ENCODE results near the gene MCMBP.
"Not testable (repeated sequence)": the region's sequence is repeated elsewhere in the genome, so short reads cannot be mapped to it uniquely, and the experiment has no call there.

Gene MCMBP

DNA sequence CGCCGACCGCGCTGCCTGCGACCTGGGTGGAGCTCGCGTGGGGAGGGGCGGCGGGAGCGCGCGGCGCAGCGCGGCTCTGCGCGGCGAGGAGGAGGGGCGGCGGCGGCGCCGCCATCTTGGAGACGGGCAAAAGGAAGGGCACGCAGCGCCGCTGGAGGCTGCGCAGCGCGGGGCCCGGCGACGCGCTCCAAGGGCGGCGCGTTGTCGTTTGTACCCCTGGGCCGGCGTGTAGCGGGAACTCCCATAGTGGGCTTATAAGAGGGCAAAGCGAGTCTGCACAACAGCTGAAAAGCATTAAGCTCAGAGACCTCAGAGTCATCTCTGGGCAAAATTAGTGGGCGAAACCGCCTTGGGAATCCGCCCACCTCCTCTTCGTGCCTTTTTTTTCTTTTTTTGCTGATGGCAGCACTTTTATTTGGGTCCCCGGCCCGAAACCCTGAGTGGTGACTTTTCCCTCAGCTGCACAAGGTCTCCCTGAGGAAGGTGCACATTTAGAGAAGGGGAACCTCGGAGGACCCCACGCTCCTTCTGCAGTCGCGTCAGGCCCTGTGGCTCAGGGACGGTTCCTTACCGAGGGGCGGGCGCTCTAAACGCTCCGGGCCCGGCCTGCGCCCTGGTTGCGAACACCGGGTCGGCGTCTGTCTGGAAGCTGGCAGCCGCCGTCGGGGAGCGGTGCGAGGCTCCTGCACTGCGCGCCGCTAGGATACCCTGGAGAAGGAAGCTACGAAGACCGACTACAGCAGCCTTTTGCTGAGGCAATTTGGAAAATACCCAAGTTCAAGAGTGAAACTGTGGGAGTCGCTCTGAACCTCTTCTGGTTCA lies 428 bp upstream of the MCMBP start:
- DNase-seq, result peak; percentile 19

DNA sequence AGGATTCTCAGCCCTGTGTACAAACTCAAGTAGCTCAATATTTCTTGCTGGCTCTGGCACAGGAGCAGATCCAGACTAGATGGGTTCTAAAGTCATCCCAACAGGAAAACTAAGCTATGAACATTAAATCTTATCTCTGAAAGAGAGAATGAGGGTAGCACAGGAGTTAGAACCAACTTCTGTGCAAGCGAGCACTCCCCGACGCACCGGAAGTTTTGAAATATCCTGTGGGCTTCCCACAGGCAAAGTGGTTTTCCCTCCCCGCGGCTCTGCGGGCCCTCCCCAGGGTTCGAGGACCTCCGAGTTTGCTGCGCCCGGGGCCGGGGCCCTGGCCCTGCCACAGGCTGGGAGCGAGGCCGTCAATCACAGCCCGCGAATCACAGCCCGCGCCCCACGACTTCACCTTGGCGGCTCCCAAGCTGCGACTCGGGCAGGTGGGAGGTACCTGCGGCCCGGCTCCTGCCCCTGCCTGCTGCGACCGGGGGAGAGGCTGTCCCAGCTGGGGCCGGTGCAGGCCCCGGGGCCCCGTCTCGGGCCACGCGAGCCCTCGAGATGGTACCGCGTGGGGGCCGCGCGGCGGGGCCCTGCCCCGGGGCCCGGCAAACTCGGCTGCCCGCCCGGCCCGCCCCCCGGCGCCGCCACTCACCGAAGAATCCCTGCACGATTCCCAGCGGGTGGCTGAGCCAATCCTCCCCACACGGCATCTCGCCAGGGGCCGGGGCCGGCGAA lies 598 bp downstream of the MCMBP start:
- DNase-seq, result no peak

DNA sequence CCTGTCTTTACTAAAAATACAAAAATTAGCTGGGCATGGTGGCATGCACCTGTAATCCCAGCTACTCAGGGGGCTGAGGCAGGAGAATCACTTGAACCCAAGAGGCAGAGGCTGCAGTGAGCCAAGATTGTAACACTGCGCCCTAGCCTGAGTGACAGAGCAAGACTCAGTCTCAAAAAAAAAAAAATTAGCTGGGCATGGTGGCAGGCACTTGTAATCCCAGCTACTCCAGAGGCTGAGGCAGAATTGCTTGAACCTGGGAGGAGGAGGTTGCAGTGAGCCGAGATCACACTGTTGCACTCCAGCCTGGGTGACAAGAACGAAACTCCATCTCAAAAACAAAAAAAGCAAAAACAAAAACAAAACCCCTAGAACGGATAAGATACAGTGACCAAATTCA lies 3.2 kb downstream of the MCMBP start:
- not testable (repeated sequence) for DNase-seq

DNA sequence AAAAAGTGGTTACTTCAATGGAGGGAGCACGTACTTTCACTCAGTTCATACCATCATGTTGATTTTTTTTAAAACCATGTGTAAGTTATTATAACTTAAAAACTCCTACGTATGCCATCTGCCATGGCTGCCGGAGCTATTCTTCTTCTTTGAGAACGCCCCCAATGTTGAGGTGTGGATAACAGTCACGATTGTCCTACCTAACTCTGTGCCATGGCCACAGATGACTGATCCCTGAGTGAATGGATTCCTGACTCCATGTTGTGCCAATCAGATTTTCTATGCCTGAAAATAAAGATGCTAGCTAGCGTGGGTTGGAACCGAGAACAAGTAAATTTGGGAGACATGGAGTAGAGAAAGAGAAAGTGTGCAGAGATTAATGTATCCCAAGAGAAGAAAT lies 5.3 kb downstream of the MCMBP start:
- no peak for DNase-seq

DNA sequence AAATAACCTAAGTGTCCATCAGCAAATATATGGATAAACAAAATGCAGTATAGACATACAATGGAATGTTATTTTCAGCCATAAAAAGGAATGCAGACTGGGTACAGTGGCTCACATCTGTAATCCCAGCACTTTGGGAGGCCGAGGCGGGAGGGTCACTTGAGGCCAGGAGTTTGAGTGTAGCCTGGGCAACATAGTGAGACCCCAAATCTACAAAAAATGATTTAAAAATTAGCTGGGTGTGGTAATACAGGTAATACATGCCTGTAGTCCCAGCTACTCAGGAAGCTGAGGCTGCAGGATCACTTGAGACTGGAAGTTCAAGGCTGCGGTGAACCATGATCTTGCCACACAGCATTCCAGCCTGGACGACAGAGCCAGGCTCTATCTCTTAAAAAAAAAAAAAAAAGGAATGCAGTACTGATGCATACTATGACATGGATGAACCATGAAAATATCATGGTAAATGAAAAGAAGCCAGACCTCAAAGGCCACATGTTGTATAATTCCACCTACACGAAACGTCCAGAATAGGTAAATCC lies 6.9 kb downstream of the MCMBP start:
- no peak for DNase-seq

DNA sequence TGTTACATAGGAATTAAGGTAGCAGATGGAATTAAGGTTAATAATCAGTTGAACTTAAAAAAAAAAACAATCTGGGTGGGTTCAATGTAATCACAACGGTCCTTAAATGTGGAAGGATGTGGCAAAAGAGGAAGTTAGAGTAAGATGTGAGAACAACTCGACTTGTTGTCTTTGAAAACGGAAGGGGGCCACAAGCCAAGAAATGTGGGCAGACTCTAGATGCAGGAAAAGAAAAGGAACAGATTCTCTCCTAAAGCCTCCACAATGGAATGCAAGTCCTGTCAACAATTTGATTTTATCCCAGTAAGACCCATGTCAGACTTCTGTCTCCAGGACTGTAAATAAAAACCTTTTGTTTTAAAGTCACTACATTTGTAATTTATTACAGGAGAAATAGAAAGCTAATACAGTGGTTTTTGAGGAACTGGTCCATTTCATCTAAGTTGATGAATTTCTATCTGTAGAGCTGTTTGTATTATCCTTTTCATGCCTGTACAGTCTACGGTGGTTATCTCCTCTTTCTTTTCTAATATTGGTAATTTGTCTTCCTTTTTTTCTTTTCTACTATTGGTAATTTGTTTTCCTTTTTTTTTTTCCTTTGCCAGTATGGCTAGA lies 8.6 kb downstream of the MCMBP start:
- no peak for DNase-seq

DNA sequence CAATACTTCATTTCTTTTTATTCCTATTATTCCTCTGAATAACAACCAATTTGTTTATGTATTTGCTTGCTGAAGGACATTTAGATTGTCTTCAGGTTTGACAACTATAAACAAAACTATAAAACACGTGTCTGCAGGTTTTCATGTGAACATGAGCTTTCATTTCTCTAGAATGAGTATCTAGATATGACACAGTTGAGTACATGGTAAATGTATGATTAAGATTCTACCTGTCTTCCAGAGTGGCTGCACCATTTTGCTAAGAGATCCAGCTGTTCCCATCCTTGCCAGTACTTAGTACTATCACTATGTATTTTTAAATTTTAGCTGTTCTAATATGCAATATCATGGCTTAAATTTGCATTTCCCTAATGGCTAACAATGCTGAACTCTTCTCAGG lies 10.1 kb downstream of the MCMBP start:
- no peak for DNase-seq

DNA sequence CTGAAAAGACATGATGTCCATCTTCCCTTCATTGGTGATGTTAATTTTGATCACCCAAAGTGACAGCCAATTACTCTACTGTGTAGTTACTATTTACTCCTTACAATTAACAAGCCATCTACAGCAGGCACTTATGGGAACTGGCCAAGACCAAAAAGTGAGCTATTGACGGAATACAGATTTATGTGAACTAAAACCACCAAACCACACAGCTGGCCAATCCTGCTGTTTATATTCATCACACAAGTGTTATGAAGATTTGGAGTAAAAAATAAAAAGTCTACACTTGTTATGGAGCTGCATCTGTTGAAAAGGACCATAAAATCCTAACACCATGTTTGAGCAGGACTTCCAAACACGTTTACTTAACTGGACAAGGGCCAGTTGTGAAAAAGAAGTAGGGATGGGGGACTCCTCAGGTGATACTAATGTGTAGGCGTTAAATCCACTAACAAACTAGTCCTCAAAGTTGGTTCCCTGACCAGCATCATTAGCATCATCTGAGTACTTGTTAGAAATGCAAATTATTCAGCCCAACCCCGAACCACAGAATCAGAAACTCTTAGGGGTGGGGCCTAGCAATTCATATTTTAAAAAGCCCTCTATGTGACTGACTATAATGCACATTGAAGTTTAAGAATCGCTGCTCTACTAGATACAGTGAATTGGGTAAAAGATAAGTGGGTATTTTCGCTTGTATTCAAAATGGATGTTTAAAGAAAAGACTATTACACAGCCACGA lies 11.6 kb downstream of the MCMBP start:
- DNase-seq, result no peak

DNA sequence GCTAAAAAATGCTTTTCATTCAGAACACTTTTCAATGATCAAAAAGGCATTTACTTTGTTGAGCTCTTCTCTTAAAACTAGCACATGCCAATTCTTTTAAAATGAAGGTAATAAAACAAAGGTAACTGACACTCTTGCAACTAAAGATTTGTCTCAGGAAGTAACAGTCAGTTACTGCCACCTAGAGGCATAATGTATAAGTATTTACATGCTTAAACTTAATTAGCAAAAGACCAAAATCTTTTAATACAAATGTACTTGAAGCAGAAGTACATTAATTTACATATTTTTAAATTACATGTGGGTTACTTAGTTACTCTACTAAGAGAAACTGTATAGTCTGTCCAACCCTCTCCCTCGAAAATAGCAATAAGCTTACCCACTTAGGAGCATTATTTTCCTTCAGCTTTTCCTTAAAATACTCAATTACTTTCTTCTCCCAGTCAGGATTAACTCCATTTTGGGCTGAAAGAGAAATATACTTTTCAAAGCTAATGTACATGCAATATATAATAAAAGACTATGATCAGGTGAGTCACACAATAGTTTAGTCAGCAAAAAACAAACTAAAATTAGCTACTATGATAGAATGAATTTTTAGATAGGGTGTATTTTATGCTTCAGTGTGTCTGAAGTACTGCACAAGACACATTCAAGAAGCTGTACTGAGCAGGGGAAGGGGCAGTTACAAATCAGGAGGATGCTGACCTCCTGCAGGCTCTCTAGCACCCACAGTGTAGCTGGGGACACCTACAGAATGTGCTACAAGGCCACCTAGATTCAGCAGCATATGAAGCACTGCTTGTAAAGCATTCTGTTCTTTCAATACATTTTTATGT lies 13.0 kb downstream of the MCMBP start:
- peak; percentile 7 for DNase-seq

DNA sequence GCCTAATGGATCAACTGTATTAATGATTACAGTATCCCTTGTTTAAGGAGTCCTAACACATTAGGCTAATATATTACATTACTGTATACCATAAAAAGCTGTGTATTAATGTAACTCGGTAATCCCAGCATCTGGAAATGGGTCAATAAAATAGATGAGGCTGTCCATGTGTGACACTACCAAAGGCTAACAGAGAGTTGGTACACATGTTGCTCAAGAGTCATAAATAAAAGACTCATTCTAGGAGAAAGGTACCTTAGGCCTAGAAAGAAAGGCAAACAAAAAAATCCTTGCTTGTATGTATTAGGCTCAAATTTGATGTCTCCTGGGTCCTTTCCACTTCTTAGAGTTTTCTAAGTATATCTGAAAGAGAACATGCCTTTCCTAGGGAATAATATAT lies 14.6 kb downstream of the MCMBP start:
- DNase-seq, result no peak

DNA sequence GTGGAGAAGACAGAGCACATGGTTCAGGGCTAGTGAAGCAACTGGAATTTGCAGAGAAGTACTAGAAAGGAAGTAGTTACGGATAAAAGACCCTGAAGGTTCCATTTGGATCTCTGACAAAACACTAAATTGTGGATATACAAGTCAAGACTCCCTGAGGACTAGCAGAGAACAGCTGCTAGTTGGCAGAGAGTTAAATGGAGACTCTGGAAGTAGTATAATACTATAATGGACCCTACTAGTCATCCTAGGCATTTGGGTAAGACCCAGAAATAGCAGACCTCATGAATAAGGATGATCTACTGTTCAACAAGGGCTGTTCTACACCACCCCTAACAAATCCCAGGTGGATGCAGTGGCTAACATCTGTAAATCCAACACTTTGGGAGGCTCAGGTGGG lies 19.1 kb downstream of the MCMBP start:
- no peak for DNase-seq

DNA sequence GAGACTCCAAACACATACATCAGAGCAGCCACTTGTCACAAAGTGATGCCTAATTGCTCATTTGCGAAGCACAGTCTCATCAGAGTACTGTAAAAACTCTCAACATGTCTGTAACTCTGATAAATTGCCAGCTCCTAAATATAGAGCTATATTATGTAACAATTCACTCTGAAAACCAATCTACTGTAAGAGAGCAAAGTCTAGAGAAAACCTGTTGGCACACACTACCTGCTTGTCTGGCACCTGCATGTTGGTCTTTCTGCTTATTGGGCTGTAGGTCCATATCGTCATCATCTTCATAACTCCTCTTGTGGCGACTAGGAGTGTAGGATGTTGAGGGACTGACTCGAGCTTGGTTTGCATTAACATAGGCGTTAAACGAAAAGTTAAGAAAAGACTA lies 19.8 kb downstream of the MCMBP start:
- no peak for DNase-seq

DNA sequence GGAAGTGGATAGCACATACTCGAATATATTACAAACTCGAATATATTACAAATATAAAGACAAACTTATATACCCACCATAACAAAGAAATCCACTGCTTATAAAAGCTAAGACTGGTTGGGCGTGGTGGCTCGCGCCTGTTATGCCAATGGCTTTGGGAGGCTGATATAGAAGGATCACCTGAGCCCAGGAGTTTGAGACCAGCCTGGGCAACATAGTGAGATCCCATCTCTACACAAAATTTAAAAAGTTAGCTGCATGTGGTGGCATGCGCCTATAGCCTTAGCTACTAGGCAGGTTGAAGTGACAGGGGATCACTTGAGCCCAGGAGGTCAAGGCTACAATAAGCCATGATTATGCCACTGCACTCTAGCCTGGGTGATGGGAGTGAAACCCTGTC lies 20.4 kb downstream of the MCMBP start:
- no peak for DNase-seq

DNA sequence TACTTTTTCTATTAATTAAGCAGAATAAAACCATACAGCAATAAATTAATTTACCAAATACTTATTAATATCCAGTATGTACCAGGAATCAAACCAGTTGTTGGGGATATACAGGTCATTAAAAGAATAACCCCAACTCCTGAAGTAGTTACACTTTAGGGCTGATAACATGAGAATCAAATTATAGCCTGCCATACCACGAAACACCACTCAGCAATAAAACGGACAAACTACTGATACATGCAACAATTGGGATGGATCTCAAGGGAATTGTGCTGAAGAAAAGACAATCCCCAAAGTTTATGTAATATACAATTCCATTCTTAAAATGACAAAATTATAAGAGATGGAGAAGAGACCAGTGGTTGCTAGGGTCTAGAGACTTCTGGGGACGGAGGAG lies 22.7 kb downstream of the MCMBP start:
- DNase-seq, result no peak

DNA sequence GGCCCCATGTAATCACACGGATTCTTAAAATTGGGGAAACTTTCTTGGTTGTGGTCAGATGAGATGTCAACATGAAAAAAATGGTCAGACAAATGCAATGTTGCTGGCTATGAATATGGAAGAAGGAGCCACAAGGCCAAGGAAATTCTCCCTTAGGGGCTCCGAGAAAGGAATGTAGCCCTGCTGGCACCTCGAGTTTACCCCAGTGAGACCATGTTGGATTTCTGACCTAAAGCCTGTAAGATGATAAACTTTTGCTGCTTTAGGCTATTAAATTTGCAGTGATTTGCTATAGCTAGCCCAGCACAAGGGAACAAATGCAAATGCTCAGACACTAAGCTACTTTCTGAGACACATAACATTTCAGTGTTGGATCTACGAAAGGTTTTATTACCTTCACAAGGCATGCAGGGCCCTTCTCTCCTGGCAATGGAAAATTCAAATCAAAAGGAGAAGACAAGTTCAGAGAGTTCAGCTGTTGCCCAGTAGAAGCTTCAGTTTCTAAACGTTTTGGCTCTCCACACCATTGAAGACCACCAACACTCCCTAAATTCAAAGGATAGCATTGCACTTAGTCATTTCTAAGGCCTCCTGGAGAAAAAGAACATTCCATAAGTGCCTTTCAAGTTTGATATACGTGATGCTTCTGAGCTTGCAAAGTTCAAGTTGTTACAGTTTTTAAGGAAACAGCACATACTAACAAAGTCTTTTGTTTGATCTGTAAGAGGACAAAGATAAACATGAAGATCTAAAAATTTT lies 23.4 kb downstream of the MCMBP start:
- DNase-seq, result no peak

DNA sequence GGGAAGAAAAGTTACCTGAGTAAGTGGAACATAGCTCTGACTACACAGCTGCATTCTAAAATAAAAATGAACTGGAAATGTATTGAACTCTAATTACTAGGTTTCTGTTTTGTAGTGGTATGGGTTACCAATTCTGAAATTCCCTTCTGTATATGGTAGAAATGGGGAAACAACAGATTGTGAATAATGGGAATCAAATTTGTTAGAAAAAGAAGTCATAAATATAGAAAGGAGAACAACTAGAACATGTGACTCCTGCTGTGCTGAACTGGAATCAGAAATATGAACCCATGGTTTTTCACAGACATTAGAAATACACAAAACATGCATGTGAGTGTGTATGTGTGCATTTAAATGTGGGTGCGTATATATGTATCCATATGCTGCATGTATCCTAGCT lies 27.0 kb downstream of the MCMBP start:
- DNase-seq, result no peak

DNA sequence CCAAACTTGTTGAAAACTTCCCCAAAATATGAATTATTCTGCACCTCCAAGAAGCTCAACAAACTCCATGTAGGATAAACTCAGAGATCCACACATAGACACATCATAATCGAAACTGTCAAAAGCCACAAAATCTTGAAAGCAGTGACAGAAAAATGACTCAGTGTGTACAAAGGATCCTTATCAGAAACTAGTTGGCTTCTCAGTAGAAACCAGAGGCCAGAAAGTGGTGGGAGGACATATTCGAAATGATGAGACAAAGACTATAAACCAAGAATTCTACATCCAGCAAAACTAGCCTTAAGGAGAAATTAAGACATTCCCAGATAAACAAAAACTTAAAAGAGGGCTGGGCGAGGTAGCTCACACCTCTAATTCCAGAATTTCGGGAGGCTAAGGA lies 38.5 kb downstream of the MCMBP start:
- DNase-seq, result no peak

DNA sequence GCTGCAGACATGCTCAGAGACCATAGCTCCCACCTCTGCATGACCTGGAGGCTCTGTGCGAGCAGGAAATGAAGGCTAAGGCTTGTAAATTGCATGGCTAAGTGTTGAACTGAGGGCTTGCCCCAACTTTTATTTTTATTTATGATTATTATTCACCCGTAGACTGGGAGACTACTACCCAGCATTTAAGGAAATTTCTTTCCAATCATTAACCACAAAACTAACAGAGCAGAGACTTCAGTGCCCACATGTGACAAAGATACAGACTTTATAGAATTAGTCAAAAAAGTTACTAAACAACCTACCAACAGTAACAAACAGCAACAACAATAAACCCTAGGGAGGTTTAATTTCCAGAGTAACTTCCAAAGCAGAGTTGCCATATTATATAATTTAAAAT lies 39.7 kb downstream of the MCMBP start:
- DNase-seq, result no peak

DNA sequence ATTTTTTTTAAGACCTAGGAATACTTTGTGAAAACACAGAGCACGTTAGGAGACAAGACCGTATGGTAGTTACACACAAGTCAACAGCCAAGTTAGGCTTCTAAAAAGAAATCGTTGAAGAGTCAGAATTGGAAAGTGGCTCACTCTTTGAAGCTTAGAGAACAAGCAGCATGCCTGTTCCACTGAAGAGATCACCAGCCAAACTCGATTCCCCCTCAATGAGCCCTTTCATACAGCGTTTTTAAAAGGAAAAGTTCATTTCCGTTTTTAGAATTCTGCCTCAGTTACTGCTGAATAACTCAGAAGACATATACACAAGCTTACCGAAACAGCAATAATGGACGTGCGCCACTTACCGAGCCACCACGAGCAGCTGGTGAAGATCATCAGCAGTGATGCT lies 41.0 kb downstream of the MCMBP start:
- no peak for DNase-seq

DNA sequence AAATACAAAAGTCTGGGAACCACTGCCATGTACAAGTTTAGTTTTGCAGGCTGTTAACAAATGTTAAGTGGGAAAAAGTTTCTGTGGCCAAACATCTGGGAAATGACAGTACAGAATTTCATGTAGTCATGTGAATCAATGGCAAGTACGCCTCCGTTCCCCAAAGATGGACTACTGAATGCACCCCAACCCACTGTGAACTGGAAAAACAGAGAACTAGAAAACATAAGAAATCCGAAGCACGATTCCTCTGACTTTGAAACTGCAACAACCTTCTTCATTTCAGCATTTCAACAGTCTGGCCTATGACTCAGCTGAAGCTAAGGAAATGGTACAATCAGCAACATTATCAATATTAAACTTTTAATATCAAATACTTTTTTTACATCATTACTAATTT lies 41.8 kb downstream of the MCMBP start:
- DNase-seq, result no peak

DNA sequence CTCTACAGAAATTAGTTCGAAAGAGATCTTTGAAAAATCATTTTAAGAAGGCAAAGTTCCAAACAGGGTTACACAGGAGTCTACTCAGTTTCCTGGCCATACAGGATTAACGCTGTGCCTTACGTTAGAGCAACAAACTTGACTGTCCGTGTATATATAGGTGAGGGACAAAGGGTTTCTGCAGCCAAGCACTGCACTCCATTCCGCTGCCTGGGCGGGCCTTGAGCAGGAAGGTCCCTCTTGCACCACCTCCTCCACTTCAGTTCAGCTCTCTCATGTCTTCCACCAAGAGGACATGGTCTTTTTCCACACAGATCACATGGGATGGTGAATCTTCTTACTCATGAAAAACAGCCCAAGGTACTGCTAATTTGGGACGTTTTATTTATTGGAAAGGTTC lies 43.2 kb downstream of the MCMBP start:
- no peak for DNase-seq

Data from NCI-H2029 treated with DMSO at 0.1 percent for 48 hours (cell line).